Measurements from ENCODE around the gene SNAP25.

The SNAP25 gene

DNA sequence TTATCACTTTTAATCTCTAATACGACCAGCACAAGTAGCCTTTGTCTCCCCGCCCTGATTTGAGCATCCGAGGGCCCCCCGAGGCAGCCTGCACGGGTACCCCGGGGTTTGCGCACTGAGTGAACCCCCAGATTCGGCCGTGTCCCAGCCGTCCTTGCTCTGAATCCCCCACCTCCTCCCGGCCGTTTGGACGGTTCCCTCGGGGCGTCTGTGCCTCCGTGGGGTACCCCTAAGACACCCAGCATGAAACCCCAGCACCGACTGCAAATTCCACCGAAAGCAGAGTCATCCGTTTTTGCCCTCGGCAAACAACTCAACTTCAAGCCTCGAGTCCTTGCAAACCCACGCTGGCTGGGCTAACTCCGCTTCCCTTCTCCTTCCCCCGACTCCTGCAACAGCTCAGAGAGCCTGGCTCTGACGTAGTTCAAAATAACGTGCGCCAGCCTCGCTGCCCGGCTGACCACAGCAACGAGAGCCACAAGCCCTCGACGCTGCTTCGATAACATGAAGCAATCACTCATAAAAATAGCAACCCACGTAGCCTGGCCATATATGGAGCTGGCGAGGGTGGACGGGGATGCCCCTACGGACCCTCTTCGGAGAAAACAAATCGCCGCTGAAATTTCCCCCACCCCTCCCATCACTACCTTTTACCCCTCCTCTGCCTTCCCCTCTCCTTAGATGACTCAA is 764 bp upstream of the SNAP25 start:
- no peak for DNase-seq

DNA sequence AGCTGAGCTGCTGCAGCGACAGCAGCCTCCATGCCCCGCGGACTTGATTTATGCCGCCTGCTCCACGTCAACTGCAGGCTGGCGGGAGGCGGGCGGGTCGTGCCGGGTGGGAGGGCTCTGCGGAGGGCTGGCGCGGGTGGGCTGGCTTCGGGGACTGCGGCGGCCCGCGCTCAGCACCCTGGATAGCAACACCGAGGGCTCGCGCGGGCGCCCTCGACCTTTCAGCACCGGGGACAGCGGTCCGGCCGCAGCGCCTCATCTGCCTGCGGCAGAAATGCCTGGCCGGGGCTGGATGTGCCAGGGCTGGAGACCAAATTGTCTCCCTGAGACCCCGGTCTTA is 792 bp downstream of the SNAP25 start:
- peak; percentile 30 for DNase-seq

DNA sequence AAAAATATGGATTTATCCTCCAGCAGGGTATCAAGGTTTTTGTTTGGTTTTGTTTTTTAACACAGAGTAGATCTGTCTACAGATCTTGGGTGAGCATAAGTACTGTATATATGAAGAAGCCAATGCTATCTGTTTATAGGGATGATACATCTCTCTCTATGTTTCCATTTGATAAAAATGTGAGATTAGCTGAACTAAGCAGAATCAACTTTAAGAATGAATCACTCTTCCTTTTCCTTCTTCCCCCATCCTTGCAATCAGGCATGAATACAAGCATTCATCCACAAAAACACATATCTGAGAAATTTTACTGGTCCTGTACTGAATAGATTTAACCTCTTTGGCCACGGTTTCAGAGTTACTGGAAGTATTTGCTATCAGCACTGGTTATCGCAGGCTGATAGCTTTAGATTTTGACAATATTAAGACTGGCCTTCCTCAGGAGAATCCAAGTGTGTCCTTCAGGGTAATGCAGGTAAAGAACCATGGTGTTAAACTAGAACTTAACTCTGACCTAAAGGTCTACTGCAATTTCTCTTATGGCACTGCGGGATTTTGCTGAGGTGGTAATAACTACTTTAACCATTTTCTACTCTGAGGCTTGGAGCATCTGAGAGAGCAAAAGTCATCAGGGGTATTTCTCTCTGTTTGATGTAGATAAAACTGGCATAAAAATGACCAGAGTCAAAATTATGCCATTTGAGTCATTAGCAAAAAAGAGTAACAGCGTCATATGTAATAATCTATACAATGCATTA is 1.5 kb downstream of the SNAP25 start:
- DNase-seq: no peak

DNA sequence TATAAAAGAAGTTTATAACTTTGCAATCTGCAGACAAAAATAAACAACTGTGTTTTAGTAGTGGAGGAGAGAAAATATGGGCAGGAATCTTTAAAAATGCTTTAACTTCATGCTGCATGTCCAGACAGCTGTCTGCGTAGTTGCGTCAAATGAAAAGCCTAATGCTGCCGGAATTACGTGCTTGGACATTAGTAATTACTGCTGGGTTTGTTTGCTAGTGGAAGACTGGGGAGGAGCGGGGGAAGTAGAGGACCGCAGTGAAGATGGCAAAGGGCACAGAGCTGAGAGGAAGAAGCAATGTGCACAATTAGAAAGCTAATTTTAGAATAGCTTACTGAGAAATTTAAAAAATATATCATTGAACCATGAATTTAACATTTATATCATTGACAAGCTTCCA is 2.4 kb downstream of the SNAP25 start:
- DNase-seq: no peak

DNA sequence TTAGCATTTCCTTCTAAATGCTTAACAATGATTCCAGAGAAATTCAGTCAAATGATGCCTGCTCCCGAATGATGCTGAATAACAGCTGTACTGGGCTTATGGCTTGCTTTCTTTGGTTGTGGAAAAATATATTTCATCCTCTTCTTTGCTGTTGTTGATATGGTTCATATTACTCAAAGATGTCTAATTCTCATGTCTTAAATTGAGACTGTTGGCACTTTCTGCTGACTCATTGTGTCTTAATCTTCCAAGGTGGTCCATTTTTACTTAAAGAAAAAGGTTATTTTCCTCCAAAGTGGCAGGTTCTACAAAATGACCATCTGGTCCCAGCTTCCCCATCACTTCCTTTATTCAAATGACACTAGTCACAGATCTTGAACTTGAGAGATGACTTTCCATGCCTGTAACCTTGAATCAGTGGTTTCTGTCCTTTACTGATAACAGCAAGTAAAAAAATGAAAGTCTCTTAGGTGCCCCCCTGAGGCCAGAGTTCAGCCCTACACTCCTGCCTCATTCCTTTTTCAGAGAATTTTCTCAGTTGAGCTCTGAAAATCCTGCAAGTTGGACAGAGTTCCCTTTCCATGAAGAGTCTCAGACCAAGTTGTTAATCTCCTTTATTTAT is 6.9 kb downstream of the SNAP25 start:
- no peak for DNase-seq

DNA sequence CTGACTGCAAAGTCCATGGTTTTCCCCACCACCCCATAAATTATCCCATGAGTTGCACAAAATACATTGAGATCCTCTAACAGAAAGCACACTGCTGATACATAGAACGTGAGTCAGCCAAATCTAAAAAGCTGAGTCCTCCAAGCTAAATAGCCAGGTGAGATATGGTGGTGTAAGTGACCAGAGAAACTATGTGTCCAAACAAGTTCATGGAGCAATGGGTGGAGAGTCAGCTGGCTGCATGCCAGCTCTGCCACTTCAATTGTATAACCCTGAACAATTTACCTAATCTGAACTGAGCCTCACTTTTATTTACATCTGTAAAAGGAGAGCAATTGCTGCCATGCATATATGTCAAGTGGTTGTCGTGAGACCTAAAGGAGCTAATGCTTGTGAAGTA is 9.7 kb downstream of the SNAP25 start:
- DNase-seq: no peak

DNA sequence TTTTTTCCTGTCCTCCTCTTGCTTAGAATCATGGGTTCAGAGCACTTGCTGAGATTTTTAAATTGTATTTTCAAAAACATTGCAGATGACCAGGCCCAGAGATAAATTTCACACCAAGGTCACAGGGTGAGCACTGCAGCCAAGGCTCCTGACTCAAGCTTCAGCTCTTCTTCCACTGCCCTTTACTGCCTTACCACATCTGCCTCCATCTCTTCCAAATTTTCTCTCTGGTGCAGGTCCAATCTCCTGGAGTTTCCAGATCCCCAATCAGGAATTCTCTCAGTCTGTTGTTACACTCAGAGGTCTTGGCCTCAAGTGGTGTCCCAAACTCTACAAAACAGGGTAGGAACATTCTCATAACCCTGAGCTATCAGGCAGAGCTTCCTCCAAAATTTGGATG is 12.7 kb downstream of the SNAP25 start:
- no peak for DNase-seq

DNA sequence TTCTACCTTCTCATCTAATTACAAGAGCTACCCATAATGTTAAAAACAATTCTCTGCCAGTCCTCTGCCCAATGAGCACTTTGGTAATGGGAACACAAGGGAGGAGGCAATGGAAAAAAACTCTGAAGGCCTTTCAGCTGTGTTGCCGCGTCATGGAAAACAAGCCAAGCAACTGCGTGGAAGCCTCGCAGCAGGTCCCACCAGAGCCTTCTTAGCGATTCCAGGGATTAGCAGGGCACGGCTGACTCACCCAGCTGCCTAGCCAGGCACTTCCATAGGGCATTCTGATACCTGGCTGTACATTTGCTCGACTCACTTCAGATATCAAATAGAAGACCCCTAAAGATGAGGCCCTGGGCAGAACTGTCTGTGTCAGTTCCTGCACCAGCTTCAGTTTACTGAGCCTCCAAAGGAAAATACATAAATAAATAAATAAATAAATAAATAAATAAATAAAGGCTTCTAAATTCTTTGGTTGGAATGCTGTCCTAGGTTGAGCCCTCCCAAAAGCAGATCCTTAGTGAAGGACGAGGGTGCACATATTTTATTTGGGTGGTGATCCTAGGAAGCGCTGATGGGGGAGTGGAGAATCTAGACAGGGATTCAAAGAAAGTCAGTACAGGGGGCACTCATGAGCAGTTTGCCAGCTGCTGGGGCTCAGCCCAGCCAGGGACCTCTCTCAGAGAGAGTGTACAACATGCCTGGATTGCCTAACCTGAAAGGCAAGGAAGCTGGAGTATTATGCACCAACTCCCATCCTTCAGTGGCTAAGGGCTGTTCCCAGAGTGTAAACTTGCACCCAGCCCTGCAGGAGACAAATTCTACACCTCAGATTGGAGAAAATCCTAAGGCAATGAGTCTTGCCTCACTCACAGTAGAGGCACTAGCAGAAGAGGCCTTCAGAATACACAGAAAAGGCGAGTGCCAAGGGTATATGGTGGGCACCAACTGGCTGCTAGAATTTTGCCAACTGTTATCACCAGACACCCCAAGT is 18.2 kb downstream of the SNAP25 start:
- no peak for DNase-seq

DNA sequence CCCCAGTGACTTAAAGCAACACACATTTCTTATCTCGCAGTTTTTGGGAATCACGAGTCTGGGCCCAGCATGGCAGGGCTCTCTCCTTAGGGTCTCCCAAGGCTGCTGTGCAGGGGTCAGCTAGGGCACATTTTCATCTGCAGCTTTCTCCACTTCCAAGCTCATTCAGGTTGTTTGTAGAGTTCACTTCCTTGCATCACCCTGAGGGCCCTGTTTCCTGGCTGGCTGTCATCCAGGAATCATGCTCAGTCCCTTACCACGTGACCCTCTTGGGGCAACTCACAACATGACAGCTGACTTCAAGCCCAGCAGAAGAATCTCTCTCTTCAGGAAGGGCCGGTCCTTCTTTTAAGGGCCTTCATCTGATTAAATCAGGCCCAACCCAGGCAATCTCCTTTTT is 21.3 kb downstream of the SNAP25 start:
- DNase-seq: no peak

DNA sequence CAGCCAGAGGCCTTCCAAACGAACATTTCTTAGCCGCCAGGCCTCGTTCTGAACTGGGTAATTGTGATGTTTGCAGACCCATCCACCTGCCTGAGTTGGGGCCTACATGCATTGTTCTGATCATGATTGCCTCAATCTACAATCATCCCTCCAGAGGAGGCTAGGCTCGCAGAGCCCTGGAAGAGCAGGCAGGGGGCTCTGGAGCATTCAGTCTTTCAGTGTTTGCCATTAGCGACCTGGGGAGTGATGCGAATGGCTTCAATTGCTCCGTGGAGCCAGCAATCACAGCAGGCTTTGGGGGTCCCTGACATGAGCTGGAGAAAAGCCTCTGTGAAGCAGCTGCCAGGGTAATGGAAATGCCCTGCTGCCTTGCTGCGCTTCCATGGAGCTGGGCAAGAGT is 22.0 kb downstream of the SNAP25 start:
- no peak for DNase-seq

DNA sequence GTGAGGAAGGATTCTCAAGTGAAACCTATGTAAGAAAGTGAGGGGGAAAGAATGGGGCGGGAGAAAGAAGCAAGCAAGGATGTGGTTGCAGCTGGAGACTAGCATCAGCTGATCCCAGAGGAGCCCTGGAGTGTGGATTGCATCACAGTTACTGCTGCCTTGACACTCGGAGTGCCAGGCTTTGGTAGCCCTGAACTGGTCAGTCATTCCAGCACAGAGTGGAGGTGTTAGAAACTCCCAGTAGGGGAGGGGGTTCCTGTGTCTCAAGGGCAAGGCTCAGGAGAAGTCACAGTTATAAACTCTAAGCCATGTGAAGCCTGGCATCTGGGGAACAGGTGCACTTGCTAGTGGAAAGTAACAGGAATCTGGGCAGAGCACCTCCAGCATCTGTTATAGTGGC is 23.5 kb downstream of the SNAP25 start:
- DNase-seq: no peak

DNA sequence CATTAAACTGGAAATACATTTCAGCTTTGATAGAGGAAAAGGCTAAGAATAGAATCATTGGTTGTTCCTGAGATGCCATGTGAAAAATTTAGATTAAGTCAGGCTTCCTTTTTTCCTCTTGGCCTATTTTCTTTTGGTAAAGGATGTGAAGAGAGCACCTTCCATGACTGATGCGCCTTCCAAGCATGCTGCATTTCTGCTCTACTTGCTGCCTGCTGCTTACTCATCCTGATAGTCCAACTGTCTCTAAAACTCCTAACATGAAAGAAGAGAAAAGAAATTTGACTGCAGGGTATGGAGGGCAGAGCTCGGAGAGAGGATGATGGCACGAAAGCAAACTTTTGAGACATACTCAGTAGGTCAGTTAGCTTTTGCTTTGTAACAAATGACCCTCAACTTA is 28.8 kb downstream of the SNAP25 start:
- DNase-seq: no peak

DNA sequence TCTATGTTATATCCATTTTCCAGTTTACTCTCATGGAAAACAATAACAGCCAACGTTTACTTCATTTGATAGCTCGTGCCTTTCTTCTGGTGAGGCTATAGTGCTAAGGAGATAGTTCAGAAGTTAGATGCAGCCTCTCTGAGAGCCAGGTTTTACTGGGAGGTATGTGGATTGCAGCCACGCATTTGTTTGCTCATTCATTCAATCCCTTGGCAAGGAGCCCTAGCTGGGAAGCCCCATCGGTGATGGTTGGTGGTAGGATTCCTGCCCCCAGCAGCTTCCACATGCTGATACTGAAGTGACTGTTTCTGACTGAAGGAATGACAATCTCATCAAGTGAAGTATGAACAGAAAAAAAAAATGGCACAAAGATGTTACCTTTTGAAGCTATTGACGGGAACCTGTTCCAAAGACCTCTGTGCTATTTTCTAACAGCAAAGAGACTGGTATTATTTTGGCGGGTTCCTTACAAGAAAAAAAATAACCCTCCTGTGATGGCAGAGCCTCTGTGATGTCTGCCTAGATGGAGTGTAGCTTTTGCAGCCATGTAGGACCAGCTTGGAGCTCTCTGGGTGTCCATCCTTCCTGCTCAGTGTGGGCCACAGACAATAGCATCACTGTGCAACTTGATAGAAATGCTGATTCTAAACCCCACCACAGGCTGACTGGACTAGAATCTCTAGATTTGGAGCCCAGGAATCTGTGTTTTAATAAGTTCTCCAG is 30.6 kb downstream of the SNAP25 start:
- DNase-seq: no peak

DNA sequence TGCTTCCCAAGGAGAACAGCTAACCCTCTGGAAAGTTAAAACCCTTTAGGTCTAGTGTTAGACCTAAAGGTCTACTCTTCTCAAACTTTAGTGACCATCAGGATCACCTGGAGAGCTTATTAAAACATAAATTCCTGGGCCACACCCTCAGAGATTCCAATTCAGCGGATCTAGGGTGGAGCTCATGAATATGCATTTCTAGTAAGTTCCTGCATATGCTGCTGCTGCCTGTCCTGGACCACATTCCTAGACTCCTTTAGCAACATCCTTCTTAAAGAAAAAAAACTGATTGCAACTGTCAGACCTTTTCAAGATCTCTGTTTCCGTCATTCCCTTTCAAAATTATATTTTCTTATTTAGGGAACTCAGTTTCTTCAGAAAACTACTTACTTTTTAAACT is 31.2 kb downstream of the SNAP25 start:
- DNase-seq: no peak

DNA sequence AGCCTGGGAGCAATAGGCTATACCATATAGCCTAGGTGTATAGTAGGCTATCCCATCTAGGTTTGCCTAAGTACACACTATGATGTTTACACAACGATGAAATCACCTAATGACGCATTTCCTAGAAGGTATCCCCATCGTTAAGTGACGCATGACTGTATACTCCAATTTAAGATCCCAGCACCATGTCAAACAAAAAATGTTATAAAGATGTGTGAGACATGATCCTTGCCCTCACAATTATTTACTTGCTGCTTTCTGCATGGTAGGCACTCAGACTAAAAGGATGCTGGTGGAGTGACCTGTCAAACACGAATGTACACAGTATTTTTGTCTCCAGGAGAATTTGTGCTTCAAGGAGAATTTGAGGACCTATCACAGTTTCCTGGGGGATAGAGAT is 32.3 kb downstream of the SNAP25 start:
- DNase-seq: no peak

DNA sequence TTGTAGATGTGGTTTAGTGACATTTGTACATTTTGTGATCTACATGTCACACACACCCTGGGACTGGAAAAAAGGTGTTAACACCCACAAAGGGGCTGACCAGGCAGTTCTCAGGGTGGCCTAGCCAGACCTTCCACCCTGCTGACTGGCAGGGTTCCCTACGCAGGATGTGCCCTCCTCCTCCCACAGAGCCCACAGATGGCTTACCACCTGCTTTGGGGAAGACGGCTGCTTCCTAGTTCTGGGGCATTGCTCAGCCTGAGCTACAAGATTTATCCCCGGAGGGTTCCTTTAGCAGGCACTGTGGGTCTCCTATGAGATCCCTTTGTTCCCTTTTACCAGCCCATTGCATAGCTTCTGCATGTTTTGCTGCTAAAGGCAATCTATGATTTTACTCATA is 35.1 kb downstream of the SNAP25 start:
- DNase-seq: no peak

DNA sequence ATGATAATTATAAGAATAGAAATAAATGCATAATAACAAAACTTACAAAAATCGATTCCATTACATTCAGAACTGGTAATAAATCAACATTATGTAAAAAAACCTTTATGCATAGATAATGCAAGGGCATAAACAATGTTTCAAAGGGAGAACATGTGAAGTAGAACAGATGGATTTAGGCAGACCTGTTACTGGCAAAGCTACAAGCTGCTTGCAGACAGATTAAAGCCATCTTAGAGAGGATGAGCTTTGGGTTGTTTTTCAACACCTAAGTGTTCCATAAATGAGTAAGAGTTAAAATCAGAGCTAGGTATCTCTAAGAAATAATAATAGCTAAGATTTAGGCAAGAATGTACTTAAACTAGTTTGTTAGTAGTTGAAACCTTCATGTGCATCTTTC is 37.2 kb downstream of the SNAP25 start:
- DNase-seq: no peak

DNA sequence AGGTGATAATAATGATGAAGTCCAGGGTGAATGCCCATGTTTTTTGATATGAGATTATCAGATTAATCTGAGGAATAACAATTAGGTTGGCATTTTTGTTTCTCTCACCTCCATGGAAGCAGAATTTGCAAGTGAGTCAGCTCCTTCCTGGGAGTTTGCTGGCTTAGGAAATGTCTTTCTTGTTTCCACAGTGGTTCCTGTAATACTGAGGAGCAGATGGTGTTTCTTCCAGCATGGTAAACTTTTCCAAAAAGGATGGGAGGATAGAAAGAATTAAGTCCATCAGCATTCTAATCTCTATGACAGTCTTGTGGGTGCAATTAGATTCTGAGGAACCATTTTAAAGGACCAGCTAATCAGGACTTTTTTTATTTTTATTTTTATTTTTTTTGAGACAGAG is 40.5 kb downstream of the SNAP25 start:
- DNase-seq: no peak

DNA sequence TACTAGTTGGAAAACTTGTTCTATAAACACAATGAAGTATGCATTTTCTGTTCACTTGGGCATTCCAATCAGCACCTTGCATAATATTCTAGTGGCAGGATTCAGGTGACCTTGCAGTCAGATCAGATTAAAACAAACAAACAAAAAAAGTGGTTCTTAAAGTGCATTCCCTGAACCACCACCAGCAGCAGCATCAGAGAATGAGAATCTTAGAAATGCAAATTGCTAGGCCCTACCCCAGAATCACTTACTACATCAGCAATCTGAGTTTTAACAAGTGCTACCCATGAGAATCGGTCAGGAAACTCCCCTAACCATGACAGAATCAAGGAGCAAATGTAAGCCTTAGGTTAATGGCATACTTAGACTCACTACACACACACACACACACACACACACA is 41.7 kb downstream of the SNAP25 start:
- DNase-seq: no peak

DNA sequence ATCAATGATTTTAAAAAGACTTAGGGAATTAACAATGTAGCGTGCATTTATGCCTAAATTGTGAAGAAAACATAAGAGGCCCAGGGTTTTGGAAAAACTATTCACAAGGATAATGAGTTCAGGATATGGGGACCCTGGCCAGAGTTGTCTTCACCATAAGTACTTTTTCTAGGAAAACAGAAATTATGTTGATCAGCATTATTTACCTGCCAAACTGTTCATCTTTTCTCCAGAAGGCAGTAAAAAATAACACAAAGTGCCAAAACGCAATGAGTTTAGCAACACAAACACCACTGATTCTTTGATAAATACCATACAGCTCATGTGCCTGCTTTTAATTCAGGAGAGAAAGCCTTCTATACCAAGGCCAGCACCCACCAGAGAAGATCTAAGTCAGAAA is 43.1 kb downstream of the SNAP25 start:
- DNase-seq: no peak

DNA sequence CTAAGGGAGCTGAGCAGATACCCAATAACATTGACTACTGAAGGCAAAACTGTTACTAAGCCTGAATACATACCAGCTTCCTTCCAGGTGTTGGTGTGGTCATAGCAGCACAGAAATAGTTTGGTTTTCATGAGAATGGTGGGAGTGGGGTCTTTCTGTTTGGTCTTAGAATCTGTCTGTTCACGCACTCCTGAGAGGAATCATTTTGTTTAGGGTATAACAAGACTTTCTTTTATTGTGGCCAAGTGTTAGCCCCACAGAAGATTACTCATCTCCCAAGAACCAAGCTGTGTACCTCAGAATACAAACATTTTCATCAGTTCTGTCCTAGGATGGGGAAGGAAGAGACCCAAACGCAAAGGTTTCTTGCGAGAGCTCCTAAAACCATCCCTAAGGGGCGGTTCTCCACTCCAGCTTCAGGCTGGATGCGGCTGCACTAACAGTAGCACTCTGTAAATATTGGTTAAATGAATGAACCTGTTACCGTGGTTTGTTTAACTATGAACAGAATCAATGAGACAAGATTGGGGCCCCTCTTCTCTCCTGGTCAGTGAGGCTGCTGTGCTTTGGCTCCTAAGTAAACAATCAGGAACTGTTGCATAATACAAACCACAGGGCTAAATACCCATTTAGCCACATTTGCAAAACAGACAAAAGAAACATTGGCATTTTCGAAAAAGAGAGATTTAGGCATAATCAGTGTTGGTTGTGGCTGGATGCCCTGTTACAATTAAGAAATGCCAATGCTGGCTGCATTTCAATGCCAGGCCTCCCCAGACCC is 44.9 kb downstream of the SNAP25 start:
- DNase-seq: no peak

DNA sequence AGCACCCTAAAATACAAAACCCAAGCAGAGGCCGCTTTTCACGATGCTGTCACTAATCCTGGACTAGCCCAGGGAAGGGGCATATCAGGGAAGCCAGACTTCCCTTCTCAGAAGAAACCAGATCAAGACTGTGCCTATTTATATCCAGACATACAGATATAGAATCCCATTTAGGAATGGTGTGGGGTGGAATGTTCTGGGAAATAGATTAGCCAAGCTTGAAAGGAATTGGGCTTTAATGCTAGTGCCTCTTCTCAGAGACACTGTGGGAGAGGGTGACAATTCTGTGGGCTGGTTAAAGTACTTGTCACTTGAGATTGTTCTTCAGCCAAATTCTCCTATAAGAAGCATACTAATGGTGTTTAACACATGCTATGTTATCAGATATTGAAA is 45.5 kb downstream of the SNAP25 start:
- no peak for DNase-seq
